Kasumi-1 (cell line): ENCODE results near the gene GNG7.
"Not testable (repeated sequence)": the region's sequence is repeated elsewhere in the genome, so short reads cannot be mapped to it uniquely, and the experiment has no call there.

Source experiments
- DNase-seq, 2 experiments: peaks; one replicate each; lab custom pipeline; 2025; lab: John Stamatoyannopoulos, UW

Gene GNG7

GRCh38 chr19:2713170-2713569, 10.7 kb upstream of the GNG7 start:
- not testable (repeated sequence) for DNase-seq

GRCh38 chr19:2711875-2712205, 9.3 kb upstream of the GNG7 start:
- no peak for DNase-seq

GRCh38 chr19:2711172-2711874, 8.8 kb upstream of the GNG7 start:
- peak; percentile 77 to 79 for DNase-seq

- no peak for DNase-seq
These were observed 3.8 kb upstream of the GNG7 start for GRCh38 chr19:2706251-2706650.

- DNase-seq, result no peak
These were observed 1.3 kb upstream of the GNG7 start for GRCh38 chr19:2703691-2704216.

GRCh38 chr19:2703077-2703437, 563 bp upstream of the GNG7 start:
- no peak for DNase-seq

GRCh38 chr19:2701361-2702169, 929 bp downstream of the GNG7 start:
- no peak for DNase-seq

- no peak for DNase-seq
These were observed 1.7 kb downstream of the GNG7 start for GRCh38 chr19:2700660-2701360.

GRCh38 chr19:2699413-2700140, 2.9 kb downstream of the GNG7 start:
- DNase-seq, result no peak

GRCh38 chr19:2694196-2694595, 8.3 kb downstream of the GNG7 start:
- no peak for DNase-seq

- DNase-seq, result no peak
These were observed 8.9 kb downstream of the GNG7 start for GRCh38 chr19:2693492-2694160.

- DNase-seq, result no peak
These were observed 10.5 kb downstream of the GNG7 start for GRCh38 chr19:2691951-2692350.

- no peak for DNase-seq
These were observed 11.6 kb downstream of the GNG7 start for GRCh38 chr19:2690856-2691255.

- DNase-seq, result no peak
These were observed 16.1 kb downstream of the GNG7 start for GRCh38 chr19:2686360-2686759.

- DNase-seq, result no peak
These were observed 17.2 kb downstream of the GNG7 start for GRCh38 chr19:2685204-2685704.

GRCh38 chr19:2683430-2684003, 19.0 kb downstream of the GNG7 start:
- no peak for DNase-seq

- DNase-seq, result no peak
These were observed 21.7 kb downstream of the GNG7 start for GRCh38 chr19:2680808-2681207.

GRCh38 chr19:2679439-2679838, 23.1 kb downstream of the GNG7 start:
- no peak for DNase-seq

- DNase-seq, result not testable (repeated sequence)
These were observed 23.5 kb downstream of the GNG7 start for GRCh38 chr19:2678948-2679347.

GRCh38 chr19:2678044-2678671, 24.3 kb downstream of the GNG7 start:
- no peak for DNase-seq

GRCh38 chr19:2676823-2677222, 25.7 kb downstream of the GNG7 start:
- DNase-seq, result no peak
